Activated T-helper 2 cell treated with anti-CD3 and anti-CD28 coated beads, Interferon-gamma antibody, Interleukin-2, Interleukin-4, amounts not matched to agents 10 μg/mL and 5 μg/mL and 100 μg/mL, durations not matched to agents 14 hours and 24 hours and 36 hours (primary cell): ENCODE results near the gene ZNF860. TPM values are rescaled to one million over a fixed set of nuclear protein-coding genes. Genes with fewer than 3 reads are reported as not detected.
"Not testable (repeated sequence)": the region's sequence is repeated elsewhere in the genome, so short reads cannot be mapped to it uniquely, and the experiment has no call there.

Experiments used
- DNase-seq: peaks from one replicate; pipeline ENCODE4 v3.0.0; 2021; ENCODE audit warnings: low spot score
- H3K27ac Mint-ChIP-seq: one replicate; pipeline ENCODE4 v1.8.0; 2021; ENCODE audit warnings: mixed read lengths
- H3K27me3 Mint-ChIP-seq: one replicate; pipeline ENCODE4 v1.8.0; 2021; ENCODE audit warnings: low read depth, mixed read lengths
- H3K36me3 Mint-ChIP-seq: one replicate; pipeline ENCODE4 v1.8.0; 2021; ENCODE audit warnings: low read depth, mixed read lengths
- H3K4me1 Mint-ChIP-seq: one replicate; pipeline ENCODE4 v1.8.0; 2021; ENCODE audit warnings: low read depth, mixed read lengths
- H3K4me3 Mint-ChIP-seq: one replicate; pipeline ENCODE4 v1.8.0; 2021; ENCODE audit warnings: low read depth, mild to moderate bottlenecking, moderate library complexity, mixed read lengths
- H3K9me3 Mint-ChIP-seq: one replicate; pipeline ENCODE4 v1.8.0; 2021; ENCODE audit warnings: mixed read lengths
- intact Hi-C: fragments of 100-400 bp; cut with micrococcal nuclease; formaldehyde crosslinking; loops from one replicate; pipeline ENCODE4 v1.15.1; 2023
- total RNA-seq: library from RNA; stranded (reverse); gene quantifications from 2 replicates; pipeline ENCODE4 v1.2.3, GENCODE V29; 2022

The ZNF860 gene
- total RNA-seq, 1 donor from 2014 or later: 2.0 TPM

DNA sequence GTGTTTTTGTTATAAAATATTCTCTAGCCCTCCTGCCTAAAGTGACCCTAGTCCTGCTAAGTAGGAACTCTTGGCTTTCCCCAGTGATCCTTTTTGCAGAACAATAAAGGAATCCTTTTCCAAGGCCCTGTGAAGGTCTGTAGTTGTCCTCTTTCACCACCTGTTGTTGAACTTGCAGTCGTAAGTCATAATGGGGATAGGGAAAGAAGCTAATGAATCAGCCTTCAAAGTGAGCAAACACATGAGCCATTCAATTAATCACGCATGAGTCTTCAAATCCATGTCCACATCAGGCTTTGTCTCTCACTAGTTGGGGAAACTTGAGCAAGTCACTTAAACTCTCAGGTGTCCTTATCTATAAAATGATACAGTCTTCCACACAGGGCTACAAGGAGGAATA lies 27.6 kb downstream of the ZNF860 start:
- no peaks in the 10 kb centered on the region for H3K9me3 Mint-ChIP-seq
- H3K36me3 Mint-ChIP-seq: no peaks in the 10 kb centered on the region
- no peak overlapping the region for H3K4me3 Mint-ChIP-seq
- H3K27me3 Mint-ChIP-seq: peaks cover 15% of the 10 kb centered on the region
- DNase-seq: no peak
- no peak overlapping the region for H3K27ac Mint-ChIP-seq
- H3K4me1 Mint-ChIP-seq: peaks cover 2% of the 10 kb centered on the region
- intact Hi-C loops: no loop called here

DNA sequence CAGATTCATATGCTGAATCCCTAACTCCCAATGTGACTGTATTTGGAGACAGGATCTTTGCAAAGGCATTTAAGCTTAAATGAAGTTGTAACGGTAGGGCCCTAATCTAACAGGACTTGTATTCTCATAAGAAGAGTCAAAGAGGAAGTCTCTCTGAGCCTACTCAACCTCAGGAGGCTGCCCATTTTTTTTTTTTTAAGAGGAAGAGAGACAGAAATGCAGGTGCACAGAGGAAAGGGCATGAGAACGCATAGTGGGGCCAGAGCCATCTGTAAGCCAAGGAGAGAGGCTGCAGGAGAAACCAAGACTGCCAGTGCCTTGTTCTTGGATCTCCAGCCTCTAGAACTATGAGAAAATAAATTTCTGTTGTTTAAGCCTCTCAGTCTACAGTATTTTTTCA lies 28.4 kb downstream of the ZNF860 start:
- Mint-ChIP-seq H3K27me3 (peaks cover 11% of the 10 kb centered on the region), H3K9me3 (no peaks in the 10 kb centered on the region), H3K4me3 (no peak overlapping the region), H3K4me1 (peaks cover 2% of the 10 kb centered on the region), H3K36me3 (no peaks in the 10 kb centered on the region), H3K27ac (no peak overlapping the region)
- no peak for DNase-seq
- intact Hi-C loops: no loop called here

DNA sequence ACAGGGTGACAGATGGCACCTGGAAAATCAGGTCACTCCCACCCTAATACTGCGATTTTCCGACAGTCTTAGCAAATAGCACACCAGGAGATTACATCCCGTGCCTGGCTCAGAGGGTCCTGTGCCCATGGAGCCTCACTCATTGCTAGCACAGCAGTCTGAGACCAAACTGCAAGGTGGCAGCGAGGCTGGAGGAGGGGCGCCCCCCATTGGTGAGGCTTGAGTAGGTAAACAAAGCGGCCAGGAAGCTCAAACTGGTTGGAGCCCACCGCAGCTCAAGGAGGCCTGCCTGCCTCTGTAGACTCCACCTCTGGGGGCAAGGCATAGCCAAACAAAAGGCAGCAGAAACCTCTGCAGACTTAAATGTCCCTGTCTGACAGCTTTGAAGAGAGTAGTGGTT lies 29.1 kb downstream of the ZNF860 start:
- H3K36me3 Mint-ChIP-seq, DNase-seq, H3K27ac Mint-ChIP-seq, H3K9me3 Mint-ChIP-seq, H3K4me1 Mint-ChIP-seq, intact Hi-C loops, H3K4me3 Mint-ChIP-seq: not testable (repeated sequence)
- H3K27me3 Mint-ChIP-seq: peaks cover 10% of the 10 kb centered on the region

- H3K27me3 Mint-ChIP-seq: peaks cover 13% of the 10 kb centered on the region
- H3K27ac Mint-ChIP-seq, intact Hi-C loops, DNase-seq, H3K4me1 Mint-ChIP-seq, H3K4me3 Mint-ChIP-seq, H3K36me3 Mint-ChIP-seq, H3K9me3 Mint-ChIP-seq: not testable (repeated sequence)
These were observed 34.1 kb downstream of the ZNF860 start for GRCh38 chr3:32015638-32016037.

GRCh38 chr3:32017286-32017685 lies 35.7 kb downstream of the ZNF860 start:
- no peaks in the 10 kb centered on the region for H3K36me3 Mint-ChIP-seq
- no peaks in the 10 kb centered on the region for H3K9me3 Mint-ChIP-seq
- no peak overlapping the region for H3K4me3 Mint-ChIP-seq
- peaks cover 3% of the 10 kb centered on the region for H3K4me1 Mint-ChIP-seq
- peaks cover 10% of the 10 kb centered on the region for H3K27me3 Mint-ChIP-seq
- no peak overlapping the region for H3K27ac Mint-ChIP-seq
- DNase-seq: no peak
- intact Hi-C loops: no loop called here

GRCh38 chr3:32018757-32019564 lies 37.4 kb downstream of the ZNF860 start:
- DNase-seq: no peak
- Mint-ChIP-seq H3K36me3 (no peaks in the 10 kb centered on the region), H3K9me3 (no peaks in the 10 kb centered on the region), H3K27ac (no peak overlapping the region), H3K4me3 (no peak overlapping the region), H3K27me3 (peaks cover 7% of the 10 kb centered on the region), H3K4me1 (peaks cover 3% of the 10 kb centered on the region)
- intact Hi-C loops: loop anchor here (1.0 kb wide), 1 partner anchor 125 kb away; no protein-coding TSS in a partner anchor

DNA sequence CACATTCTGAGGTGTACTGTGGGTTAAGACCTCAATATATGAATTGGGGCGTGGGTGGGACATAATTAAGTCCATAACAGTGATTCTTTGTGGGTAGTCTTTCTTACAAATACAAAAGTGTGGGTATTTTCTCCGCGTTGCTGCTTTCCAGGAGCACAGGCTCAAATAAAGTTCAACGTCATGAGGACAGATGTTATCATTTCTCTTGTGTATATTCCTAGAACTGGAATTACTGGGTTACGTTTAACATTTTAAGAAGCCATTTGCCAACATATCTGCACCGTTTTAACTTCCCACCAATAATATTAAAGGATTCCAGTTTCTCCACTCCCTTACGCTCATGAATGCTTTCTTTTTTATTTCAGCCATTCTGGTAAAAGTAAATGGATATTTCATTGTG lies 39.6 kb downstream of the ZNF860 start:
- Mint-ChIP-seq H3K27me3 (peaks cover 5% of the 10 kb centered on the region), H3K4me1 (peaks cover 3% of the 10 kb centered on the region)

DNA sequence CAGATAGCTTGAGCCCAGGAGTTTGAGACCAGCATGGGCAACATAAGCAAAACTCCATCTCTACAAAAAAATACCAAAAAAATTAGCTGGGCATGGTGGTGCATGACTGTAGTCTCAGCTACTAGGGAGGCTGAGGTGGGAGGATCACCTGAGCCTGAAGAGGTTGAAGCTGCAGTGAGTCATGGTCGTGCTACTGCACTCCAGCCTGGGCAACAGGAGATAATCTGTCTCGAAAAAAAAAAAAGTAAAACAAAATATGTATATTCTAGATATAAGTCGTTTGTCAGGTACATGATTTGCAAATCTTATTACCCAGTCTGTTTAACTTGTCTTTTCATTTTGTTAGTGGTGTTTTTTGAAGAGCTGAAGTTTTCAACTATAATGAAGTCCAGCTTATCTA lies 40.2 kb downstream of the ZNF860 start:
- Mint-ChIP-seq H3K36me3 (no peaks in the 10 kb centered on the region), H3K4me3 (no peak overlapping the region), H3K27ac (no peak overlapping the region), H3K4me1 (peaks cover 3% of the 10 kb centered on the region), H3K9me3 (no peaks in the 10 kb centered on the region), H3K27me3 (peaks cover 5% of the 10 kb centered on the region)
- no peak for DNase-seq
- intact Hi-C loops: no loop called here

More for the DNA sequence above, 39.6 kb downstream of the ZNF860 start:
- H3K9me3 Mint-ChIP-seq: no peaks in the 10 kb centered on the region
- H3K4me3 Mint-ChIP-seq: no peak overlapping the region
- intact Hi-C loops: no loop called here
- no peak for DNase-seq
- no peaks in the 10 kb centered on the region for H3K36me3 Mint-ChIP-seq
- H3K27ac Mint-ChIP-seq: no peak overlapping the region

DNA sequence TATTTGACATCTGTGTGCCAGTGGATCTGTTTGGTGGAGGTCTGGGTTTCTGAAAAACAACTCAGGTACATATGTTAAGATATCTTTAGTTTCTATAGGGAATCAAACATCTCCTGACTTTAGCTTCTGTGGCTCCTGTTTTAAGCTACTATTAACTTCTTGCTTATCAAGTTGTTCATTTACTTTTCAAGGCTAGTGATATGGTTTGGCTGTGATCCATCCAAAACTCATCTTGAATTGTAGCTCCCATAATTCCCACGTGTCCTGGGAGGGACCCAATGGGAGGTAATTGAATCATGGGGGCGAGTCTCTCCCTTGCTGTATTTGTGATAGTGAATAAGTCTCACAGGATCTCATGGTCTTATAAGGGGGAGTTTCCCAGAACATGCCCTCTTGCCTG lies 41.4 kb downstream of the ZNF860 start:
- DNase-seq: no peak
- peaks cover 9% of the 10 kb centered on the region for H3K27me3 Mint-ChIP-seq
- H3K4me3 Mint-ChIP-seq: no peak overlapping the region
- H3K36me3 Mint-ChIP-seq: no peaks in the 10 kb centered on the region
- intact Hi-C loops: no loop called here
- no peak overlapping the region for H3K27ac Mint-ChIP-seq
- peaks cover 3% of the 10 kb centered on the region for H3K4me1 Mint-ChIP-seq
- no peaks in the 10 kb centered on the region for H3K9me3 Mint-ChIP-seq

GRCh38 chr3:32026593-32026992 lies 45.0 kb downstream of the ZNF860 start:
- DNase-seq: no peak
- Mint-ChIP-seq H3K27ac (no peak overlapping the region), H3K4me3 (no peak overlapping the region), H3K9me3 (no peaks in the 10 kb centered on the region), H3K27me3 (peaks cover 9% of the 10 kb centered on the region), H3K36me3 (no peaks in the 10 kb centered on the region), H3K4me1 (no peaks in the 10 kb centered on the region)
- intact Hi-C loops: no loop called here

DNA sequence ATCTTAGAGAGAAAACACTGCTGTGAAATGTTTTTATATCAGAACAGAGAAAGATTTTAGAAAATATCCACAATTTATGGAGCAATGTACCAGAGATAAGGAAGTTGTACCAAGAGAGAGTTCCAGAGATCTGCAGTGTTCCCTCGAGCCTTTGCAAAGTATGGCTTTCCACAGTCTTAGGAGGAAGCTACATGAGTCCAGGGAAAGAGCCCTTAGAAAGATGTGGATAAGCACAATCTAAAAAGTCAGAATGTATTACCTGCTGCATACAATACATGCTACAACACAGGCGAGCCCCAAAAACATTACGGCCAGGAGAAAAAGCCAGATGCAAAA lies 56.4 kb downstream of the ZNF860 start:
- peaks cover 5% of the 10 kb centered on the region for H3K36me3 Mint-ChIP-seq
- H3K4me3 Mint-ChIP-seq: no peak overlapping the region
- DNase-seq: no peak
- H3K4me1 Mint-ChIP-seq: no peaks in the 10 kb centered on the region
- no peak overlapping the region for H3K27ac Mint-ChIP-seq
- H3K27me3 Mint-ChIP-seq: peaks cover 12% of the 10 kb centered on the region
- intact Hi-C loops: no loop called here
- H3K9me3 Mint-ChIP-seq: peaks cover 10% of the 10 kb centered on the region

GRCh38 chr3:32041316-32041715 lies 59.8 kb downstream of the ZNF860 start:
- Mint-ChIP-seq H3K36me3 (peaks cover 5% of the 10 kb centered on the region), H3K9me3 (peaks cover 17% of the 10 kb centered on the region), H3K4me1 (no peaks in the 10 kb centered on the region), H3K27me3 (peaks cover 4% of the 10 kb centered on the region), H3K4me3 (no peak overlapping the region), H3K27ac (no peak overlapping the region)
- no peak for DNase-seq
- intact Hi-C loops: no loop called here
